ENCODE measurements around the gene AHR. TPM values are rescaled to one million over a fixed set of nuclear protein-coding genes. Genes with fewer than 3 reads are reported as not detected.
"Not testable (repeated sequence)": the region's sequence is repeated elsewhere in the genome, so short reads cannot be mapped to it uniquely, and the experiment has no call there.

Gene AHR
- total RNA-seq, 4 donors from 2014 or later = 12.0 to 13.6 (median 13.1) TPM

GRCh38 chr7:17347401-17347800, 48.9 kb downstream of the AHR start:
- ATAC-seq = no peak
- Histone ChIP-seq H3K36me3 (no peaks in the 10 kb centered on the region), H3K4me1 (no peaks in the 10 kb centered on the region), H3K27me3 (no peaks in the 10 kb centered on the region), H3K9me3 (no peaks in the 10 kb centered on the region), H3K4me3 (no peak overlapping the region), H3K27ac (no peak overlapping the region)
- TF ChIP-seq CTCF (IDR thresholded peaks at IDR 0.05 in 4 of 5, conservative IDR thresholded peaks at IDR 0.05 in 1 of 5) (no peak), POLR2A (IDR thresholded peaks at IDR 0.05) (no peak)
- intact Hi-C loops (cut with DNase I; ENCODE audit: low total_unique reads) = no loop called here
- no peak for DNase-seq
- in situ Hi-C loops (cut with MboI; ENCODE audit: low sequenced_read_pairs in 4 of 4) = no loop called here

DNA sequence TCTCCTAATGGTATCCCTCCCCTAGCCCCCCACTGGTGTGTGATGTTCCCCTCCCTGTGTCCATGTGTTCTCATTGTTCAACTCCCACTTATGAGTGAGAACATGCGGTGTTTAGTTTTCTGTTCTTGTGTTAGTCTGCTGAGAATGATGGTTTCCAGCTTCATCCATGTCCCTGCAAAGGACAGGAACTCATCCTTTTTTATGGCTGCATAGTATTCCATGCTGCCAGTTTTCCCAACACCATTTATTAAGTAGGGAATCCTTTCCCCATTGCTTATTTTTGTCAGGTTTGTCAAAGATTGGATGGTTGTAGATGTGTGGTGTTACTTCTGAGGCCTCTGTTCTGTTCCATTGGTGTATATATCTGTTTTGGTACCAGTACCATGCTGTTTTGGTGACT, 50.5 kb downstream of the AHR start:
- H3K36me3 ChIP-seq; H3K9me3 ChIP-seq; H3K4me1 ChIP-seq; H3K27me3 ChIP-seq; in situ Hi-C loops (cut with MboI; ENCODE audit: low sequenced_read_pairs in 4 of 4); H3K4me3 ChIP-seq; DNase-seq; ATAC-seq; intact Hi-C loops (cut with DNase I; ENCODE audit: low total_unique reads); H3K27ac ChIP-seq: not testable (repeated sequence)

GRCh38 chr7:17350321-17350720, 51.9 kb downstream of the AHR start:
- ATAC-seq; H3K4me3 ChIP-seq; H3K9me3 ChIP-seq; in situ Hi-C loops (cut with MboI; ENCODE audit: low sequenced_read_pairs in 4 of 4); H3K27me3 ChIP-seq; intact Hi-C loops (cut with DNase I; ENCODE audit: low total_unique reads); DNase-seq; H3K36me3 ChIP-seq; H3K27ac ChIP-seq; H3K4me1 ChIP-seq: not testable (repeated sequence)

- H3K4me3 ChIP-seq; H3K36me3 ChIP-seq; DNase-seq; ATAC-seq; H3K4me1 ChIP-seq; H3K9me3 ChIP-seq; H3K27me3 ChIP-seq; H3K27ac ChIP-seq; in situ Hi-C loops (cut with MboI; ENCODE audit: low sequenced_read_pairs in 4 of 4); intact Hi-C loops (cut with DNase I; ENCODE audit: low total_unique reads): not testable (repeated sequence)
These were observed 55.4 kb downstream of the AHR start for GRCh38 chr7:17353650-17354419.

GRCh38 chr7:17354473-17354872, 56.0 kb downstream of the AHR start:
- Histone ChIP-seq H3K4me3 (no peak overlapping the region), H3K9me3 (no peaks in the 10 kb centered on the region), H3K27me3 (no peaks in the 10 kb centered on the region), H3K36me3 (no peaks in the 10 kb centered on the region), H3K27ac (no peak overlapping the region), H3K4me1 (no peaks in the 10 kb centered on the region)
- TF ChIP-seq CTCF (IDR thresholded peaks at IDR 0.05 in 4 of 5, conservative IDR thresholded peaks at IDR 0.05 in 1 of 5) = no peak
- TF ChIP-seq POLR2A (IDR thresholded peaks at IDR 0.05) = no peak
- DNase-seq = no peak
- in situ Hi-C loops (cut with MboI; ENCODE audit: low sequenced_read_pairs in 4 of 4) (no loop called here), intact Hi-C loops (cut with DNase I; ENCODE audit: low total_unique reads) (no loop called here)
- ATAC-seq = no peak

DNA sequence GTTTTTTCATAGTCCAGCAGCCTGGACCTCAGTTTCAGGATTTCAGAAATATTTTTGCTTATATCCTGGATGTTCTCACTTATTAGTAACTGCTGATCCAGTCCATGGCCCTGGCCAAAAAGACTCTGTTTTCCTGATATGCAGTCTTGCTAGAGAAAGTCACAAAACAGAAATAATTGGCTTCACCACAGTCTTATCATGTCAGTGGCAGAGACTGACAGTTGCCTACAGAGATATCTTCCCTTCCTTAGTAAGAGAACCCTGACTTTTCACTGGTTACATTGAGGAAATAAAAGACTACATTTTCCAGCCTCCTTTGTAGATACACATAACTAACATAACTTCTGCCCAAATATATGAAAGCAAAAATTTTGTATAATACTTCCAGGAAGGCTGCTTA, 56.6 kb downstream of the AHR start:
- DNase-seq (no peak), ATAC-seq (no peak)
- H3K4me1 ChIP-seq = no peaks in the 10 kb centered on the region
- no peak overlapping the region for H3K4me3 ChIP-seq
- in situ Hi-C loops (cut with MboI; ENCODE audit: low sequenced_read_pairs in 4 of 4) (no loop called here), intact Hi-C loops (cut with DNase I; ENCODE audit: low total_unique reads) (no loop called here)
- TF ChIP-seq POLR2A (IDR thresholded peaks at IDR 0.05) (no peak), CTCF (IDR thresholded peaks at IDR 0.05 in 4 of 5, conservative IDR thresholded peaks at IDR 0.05 in 1 of 5) (no peak)
- no peaks in the 10 kb centered on the region for H3K9me3 ChIP-seq
- no peak overlapping the region for H3K27ac ChIP-seq
- H3K27me3 ChIP-seq = no peaks in the 10 kb centered on the region
- H3K36me3 ChIP-seq = no peaks in the 10 kb centered on the region

All from gastrocnemius medialis (tissue), 4 donors.